ENCODE measurements around the gene BAK1. TPM values are rescaled to one million over a fixed set of nuclear protein-coding genes. Genes with fewer than 3 reads are reported as not detected.
"Not testable (repeated sequence)": the region's sequence is repeated elsewhere in the genome, so short reads cannot be mapped to it uniquely, and the experiment has no call there.

The BAK1 gene
- total RNA-seq, 1 donor from 2014 or later = 15.2 TPM

DNA sequence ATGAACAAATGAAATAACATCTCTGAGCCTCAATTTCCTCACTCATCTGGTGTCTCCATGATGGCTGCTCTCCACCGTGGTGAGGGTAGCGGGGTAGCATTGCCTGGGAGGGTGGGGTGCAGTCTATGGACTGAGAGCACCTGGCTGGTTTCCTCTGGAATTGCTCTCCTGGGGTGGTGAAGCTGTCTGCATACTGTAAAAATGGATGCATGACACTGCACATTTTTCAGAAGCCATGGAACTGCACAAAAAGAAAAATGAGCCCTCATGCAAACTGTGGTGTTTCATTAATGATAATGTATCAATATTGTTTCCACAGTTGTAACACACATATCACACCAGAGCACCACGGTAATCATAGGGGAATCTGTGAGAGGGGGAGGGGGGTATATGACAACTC is 28.9 kb upstream of the BAK1 start:
- no peak for DNase-seq (ENCODE audit: low spot score)

DNA sequence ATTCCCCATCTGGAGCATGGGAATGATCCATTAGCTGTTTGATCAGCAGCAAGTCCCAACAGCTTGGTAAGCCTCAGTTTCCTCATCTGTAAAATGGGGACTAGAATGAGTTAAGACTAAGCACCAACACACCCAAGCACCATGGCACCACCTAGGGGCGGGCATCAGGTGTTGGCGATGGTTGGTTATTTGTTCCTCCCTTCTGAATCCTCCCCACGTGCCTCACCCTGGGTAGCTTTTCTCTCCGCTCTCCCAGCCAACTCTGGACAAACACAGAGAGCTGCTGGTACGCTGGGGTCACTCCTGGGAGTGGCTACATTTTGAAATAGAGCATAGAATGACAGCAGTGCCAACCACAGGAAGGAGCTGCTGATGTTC is 27.7 kb upstream of the BAK1 start:
- no peak for DNase-seq (ENCODE audit: low spot score)

DNA sequence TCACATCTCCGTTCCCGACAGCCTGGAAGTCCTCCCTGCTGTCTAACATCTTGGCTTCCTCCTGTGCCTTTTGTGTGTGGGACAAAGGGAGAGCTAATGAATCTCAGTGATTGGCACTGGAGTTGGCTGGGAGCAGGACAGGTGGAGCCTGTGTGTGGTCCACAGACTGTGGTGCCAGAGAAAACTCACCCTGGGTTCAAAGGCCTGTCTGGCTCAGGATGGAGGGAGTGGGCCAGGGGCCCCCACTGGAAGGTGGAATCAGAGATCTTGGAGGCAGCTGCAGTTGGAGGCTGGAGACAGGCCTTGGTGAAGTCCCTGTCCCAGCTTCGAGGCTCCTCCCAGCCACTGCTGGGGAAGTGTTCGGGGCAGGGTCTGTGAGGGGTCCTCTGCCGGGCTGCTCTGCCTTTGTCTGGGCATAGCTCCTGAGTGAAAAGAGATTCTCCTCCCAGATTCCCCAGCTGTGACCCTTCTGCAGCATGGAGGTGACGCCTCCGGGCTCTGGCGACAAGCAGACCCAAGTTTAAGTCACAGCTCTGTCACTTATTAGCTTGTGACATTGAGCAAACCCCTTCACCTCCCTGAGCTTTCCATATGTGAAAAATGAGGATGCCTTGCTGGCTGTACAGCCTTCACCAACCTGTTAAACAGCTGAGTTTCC is 27.2 kb upstream of the BAK1 start:
- DNase-seq (ENCODE audit: low spot score) = no peak

DNA sequence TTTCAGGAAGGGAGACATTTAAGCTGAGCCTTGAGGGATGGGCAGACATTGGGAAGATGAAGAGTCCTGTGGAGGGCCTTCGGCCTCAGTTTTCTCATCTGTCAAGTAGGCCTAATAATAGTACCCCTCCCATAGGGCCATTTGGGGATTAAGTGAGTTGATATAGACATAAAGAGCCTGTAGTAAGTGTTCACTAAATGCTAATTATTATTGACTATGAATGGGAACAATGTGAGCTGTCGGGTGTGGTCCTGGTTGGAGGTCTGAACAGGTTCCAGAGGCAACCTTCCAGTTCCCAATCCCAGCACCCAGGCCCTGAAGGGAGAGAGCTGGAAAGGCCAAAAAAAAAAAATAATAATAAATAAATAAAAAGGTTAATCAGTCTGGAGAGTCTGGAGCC is 26.6 kb upstream of the BAK1 start:
- DNase-seq (ENCODE audit: low spot score) = no peak

DNA sequence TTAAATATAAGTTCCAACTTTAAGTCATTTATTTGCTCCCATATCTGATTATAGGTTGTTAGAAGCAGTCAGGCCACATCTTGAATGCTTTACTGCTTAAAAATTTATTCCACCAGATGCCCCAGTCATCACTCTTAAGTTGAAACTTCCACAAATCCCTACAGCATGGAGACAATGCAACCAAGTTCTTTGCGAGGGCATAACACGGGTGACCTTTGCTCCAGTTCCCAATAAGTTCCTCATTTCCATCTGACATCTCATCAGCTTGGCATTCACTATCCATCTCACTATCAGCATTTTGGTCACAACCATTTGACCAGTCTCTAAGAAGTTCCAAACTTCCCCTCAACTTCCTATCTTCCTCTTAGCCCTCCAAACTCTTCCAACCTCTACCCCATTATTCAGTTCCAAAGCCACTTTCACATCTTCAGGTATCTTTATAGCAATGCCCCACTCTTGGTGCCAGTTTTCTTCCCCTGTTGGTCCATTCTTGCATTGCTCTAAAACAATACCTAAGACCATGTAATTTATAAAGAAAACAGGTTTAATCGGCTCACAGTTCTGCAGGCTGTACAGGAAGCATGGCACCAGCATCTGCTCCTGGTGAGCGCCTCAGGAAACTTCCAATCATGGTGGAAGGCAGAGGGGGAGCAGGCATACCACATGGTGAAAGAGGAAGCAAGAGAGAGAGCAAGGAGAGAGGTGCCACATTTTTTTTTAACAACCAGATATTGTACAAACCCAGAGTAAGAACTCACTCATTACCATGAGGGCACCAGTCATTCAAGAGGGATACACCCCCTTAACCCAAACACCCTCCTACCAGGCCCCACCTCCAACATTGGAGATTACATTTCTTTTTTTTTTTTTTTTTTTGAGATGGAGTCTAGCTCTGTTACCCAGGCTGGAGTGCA is 25.1 kb upstream of the BAK1 start:
- no peak for DNase-seq (ENCODE audit: low spot score)

DNA sequence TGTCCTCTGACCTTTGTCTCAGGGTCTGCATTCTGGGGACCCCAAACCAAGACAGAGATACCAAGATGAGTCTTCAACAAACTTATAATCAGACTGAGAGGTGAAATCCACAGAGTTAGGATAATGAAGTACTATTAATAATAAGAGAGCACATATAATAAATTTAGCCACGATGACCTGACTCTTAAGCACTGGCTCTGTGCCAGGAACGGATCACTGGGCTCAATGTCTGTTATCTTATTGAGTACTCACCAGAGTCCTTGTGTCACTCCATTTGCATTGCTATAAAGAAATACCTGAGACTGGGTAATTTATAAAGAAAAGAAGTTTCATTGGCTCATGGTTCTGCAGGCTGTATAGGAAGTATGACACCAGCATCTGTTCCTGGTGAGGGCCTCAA is 22.1 kb upstream of the BAK1 start:
- DNase-seq (ENCODE audit: low spot score) = no peak

DNA sequence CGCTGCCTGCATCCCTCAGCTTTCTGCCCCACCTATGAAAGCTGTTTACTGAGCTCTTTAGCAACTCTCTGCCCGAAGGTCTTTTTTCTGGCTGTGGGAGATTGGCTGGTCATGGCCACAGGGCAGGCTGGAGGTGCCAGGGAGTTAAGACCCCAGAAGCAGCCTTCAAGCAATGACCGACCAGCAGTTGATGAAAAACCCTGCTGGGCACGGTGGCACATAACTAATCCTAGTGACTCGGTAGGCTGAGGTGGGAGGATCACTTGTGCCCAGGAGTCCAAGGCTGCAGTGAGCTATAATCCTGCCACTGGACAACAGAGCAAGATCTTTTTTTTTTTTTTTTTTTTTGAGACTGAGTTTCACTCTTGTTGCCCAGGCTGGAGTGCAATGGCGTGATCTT is 20.7 kb upstream of the BAK1 start:
- DNase-seq (ENCODE audit: low spot score) = no peak

DNA sequence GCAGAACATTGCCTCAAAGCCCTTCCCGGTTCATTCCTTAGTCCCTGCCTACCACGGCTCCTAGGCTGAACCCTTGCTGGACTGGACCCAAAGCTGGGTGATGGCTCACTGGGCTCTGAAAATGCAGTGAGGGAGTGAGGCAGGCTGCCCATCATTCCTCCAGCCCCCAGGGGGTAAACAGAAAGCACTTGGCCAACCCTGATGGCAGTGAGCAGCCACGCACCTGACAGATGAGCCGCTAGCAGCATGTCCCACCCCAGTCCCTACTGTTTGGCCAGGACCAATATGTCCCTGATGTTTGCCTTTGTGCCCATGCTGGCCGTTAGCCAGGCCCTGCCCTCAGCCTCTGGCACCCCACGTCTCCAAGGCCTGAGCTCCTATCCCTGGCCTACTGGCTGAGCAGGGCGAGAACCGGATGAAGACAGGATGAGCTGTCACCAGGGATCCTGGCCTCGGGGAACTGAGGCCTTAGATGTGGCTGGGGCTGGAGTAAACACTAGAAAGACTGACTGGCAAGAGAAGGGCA is 19.4 kb upstream of the BAK1 start:
- no peak for DNase-seq (ENCODE audit: low spot score)

DNA sequence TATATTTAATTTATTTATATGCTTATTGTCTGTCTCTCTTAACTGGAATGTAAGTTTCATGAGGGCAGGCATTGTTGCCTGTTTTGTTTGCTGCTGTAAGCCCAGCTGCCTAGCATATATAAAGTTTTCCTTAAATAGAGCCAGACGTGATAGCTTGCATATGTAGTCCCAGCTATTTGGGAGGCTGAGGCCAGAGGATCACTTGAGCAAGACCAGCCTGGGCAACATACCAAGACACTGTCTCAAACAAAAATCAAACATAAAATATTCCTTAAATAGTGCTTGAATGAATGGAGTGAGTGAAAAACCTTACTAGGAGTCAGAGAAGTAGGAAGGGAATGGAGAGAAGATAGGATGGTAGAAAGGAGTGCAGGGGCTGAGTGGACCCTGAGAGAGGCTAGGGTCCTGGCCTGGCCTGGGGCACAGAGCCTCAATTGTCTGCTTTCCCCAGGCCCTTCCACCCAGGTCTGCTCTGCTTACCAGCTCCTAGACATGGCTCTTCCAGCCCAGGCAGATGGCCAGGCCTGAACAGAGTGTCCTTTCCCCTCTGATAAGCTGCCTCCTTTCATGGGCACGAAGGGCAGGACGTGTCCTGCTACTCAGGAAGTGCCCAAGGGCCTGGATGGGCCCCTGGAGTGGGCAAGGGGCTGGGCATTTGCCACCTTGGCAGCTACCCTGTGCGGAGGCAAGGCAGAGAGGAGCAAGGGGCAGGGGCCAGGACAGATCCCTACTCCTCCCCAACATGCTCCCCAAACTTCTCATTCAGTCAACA is 17.7 kb upstream of the BAK1 start:
- DNase-seq (ENCODE audit: low spot score) = no peak

DNA sequence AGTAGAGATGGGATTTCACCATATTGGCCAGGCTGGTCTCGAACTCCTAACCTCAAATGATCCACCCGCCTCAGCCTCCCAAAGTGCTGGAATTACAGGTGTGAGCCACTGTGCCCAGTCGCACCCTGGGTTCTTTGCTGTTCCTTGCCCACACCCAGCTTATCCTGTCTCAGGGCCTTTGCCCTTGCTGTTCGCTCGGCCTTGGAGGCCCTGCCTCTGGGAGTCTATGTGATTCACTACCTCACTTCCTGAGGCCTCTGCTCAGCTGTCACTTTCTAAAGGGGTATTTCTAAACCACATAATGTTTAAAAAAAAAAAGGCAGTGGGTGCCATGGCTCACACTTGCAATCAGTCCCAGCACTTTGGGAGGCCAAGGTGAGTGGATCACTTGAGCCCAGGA is 16.8 kb upstream of the BAK1 start:
- not testable (repeated sequence) for DNase-seq (ENCODE audit: low spot score)

DNA sequence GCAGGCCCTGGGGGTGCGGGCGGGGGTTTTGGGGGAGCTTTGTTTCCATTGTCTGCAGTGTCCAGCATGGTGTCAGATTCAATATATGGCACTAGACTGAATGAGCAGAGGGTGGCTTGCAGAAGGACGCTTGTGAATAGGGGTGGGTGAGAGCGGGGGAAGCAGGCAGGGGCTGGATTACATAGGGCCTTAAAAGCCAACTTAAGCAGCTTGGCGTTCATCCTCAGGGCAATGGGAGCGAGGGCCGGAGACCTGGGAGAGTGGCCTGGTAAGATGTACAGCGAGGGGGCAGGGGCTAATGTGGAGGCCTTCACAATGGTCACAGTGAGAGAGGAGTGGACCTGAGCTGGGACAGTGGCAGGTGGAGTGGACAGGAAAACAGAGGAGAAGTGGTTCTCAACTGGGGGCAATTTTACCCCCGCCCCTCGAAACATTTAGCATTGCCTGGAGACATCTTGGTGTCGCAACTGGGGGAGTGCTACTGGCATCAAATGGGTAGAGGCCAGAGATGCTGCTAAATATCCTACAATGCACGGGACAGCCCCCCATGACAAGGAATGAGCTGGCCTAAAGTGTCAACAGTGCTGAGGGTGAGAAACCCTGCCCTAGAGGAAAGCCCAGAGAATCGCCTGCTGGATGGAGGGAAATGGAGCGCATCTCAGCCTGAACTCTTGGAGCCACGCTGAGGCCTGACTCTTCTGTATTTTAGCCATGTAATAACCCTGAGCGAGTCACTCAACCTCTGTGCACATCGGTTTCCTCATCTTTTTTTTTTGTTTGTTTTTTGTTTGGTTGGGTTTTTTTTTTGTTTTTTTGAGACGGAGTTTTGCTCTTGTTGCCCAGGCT is 15.1 kb upstream of the BAK1 start:
- no peak for DNase-seq (ENCODE audit: low spot score)

DNA sequence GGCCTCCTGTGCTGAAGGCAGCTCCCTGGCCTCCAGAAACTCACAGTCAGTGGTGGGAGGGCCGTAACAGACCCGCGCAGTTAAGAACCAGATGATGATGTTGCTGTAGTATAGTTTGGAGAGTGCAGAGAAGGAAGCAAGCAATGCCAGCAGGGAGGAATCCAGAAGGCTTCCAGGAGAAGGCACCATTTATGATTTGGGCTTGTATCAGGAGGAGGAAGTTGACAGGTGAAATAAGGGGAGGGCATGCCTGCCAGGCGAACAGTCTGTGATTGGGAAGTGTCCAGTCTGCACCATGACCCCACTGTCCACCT is 13.3 kb upstream of the BAK1 start:
- DNase-seq (ENCODE audit: low spot score) = no peak

DNA sequence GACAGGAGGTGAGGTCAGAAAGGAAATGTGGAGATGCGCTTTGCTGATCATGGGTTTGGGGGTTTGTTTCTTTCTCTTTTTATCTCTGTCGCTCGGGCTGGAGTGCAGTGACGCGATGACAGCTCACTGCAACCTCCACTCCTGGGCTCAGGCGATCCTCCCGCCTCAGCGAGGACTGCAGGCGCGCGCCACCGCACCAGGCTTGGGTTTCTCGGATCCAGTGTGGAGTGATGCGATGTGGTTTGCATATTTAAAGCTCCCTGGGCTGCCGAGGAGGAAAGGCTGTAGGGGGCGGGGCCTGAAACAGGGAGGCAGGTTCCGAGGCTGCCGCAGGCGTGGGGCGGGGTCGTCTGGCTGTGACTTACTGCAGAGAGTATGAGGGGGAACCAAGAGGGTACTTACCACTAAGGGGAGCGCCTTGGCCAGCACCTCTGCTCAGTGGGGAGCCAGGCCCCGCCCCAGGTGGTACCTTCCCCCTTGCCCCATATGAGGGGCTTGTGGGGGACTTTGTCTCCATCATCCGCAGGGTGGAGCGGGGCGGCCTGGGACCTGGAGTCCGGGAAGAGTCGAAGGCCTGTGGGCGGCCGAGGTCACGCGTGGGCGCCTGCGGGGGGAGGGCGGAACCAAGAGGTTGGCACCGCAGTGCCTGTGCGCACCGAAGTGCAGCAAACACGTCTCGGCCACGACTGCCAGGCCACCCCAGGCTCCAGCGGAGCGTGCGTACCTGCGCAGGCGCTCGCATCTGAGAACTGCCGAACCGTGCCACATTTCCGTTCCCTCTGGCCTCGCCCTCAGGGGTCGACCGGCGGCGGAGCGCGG is 12.7 kb upstream of the BAK1 start:
- no peak for DNase-seq (ENCODE audit: low spot score)

DNA sequence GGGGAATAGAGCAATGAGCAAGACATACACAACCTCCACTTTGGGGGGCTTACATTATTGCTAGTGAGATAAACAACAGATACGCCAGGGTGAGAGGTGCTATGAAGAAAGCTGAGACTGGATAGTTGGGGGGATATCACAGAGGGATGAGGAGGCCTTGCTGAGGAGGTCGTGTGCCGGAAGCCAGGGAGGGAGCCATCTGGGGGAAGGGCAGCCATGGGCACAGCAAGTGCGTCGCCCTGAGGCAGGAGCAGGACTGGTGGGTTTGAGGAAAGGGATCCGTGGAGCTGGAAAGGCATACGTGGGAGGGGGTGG is 12.2 kb upstream of the BAK1 start:
- DNase-seq (ENCODE audit: low spot score) = no peak

DNA sequence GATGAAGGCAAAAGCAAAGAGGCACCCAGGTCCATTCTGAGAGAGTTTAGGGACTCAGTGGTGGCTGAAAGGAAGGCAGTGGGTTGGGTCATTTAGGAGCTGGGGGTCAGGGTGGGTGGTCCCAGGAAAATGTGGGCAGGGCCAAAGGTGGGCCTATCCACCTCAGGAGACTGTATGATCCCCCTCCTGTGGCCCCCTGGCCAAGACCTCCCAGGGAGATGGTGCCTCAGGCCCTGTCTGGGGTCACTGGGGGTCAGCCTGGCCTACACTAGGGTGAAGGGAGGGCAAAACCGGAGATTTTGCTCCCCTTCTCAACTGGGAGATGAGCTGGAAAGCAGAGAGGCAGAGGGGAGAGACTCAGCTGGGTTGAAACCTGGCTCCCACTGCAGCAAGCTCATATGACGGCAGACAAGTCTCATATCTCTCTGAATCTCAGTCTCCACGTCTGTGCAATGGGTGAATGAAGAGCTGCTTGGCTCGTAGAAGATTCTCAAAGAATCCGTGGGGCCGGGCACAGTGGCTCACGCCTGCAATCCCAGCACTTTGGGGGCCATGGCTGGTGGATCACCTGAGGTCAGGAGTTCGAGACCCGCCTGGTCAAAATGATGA is 11.5 kb upstream of the BAK1 start:
- DNase-seq (ENCODE audit: low spot score) = no peak

DNA sequence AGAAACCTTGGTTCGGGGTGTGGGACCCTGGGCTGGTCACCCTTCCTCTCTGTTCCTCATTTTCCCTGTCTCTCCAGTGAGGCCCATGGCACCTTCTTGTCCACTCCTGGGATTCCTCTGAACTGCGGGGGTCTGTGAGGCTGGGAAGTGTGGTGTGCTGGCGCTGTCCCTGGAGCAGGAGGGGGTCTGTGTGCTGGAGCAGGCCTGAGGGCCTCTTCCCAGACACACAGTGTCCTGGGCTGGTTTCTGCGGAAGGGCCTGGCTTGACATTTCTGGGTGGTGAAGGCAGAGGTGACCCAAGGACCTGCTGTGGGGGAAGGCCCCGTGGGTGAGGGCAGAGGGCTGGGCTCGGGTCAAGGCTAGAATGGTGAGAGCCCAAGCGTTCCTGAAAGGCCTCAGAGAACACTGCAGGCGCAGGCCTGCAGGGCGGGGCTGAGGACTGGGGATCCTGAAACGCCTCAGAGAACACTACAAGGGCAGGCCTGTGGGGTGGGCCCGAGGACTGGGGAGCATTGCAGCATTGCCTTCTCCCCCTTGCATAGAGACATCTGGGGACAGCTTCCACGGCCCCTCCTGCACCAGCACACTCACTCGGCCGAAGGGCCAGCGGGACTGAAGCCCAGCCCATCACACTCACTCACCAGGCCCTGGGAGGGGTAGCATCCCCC is 10.6 kb upstream of the BAK1 start:
- DNase-seq (ENCODE audit: low spot score) = no peak

DNA sequence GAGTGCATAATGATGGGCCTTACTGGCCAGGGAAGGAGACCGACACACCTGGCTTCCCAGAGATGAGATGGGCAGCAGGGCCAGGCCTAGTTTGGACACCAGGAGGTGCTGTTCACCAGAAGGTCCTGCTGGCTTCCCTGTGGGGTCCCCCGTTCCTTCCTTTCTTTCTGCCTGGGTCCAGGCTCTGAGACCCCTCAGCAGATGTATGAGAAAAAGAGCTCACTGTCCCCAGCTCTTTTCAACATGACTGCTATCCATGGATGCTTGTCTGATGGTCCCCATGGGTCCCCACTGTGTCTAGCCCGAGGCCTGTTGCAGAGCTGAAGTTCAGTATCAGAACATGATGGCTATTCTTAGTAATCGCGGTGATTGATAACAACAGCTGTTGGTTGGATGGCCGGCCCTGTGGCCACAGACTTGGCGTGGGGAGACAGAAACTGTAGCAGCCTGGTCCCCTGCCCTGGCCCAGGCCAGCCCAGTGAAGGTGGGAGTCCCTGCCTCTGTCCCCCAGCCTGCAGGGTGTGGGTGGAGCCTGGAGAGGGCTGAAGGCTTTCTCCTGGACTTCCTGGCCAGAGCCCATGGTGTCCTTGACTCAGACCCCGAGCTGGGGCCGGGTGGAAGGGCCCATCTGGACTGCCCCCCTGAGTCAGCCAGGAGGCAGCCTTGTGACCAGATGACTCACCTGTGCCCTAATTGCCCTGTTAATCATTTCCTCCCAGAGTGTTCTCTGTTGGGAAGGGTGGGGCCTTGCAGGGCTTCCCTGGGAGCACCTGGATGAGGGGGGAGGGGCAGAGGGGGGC is 9.9 kb upstream of the BAK1 start:
- DNase-seq (ENCODE audit: low spot score) = no peak

DNA sequence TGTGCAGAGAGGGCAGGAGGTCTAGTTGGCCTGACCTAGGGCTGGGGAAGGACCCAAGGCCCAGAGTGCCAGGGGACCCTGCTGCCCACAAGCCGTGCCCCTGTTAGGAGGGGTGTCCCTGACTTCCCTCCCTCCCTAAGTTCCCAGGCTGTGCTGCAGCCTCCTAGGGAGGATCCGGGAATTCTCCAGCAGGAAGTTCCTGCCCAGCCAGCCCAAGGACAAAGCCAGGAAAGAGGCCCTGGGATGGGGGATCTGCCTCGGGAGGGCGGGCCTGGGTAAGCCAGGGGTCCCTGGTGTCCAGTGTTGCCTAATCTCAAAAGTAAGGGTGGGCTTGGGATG is 9.3 kb upstream of the BAK1 start:
- DNase-seq (ENCODE audit: low spot score) = no peak

DNA sequence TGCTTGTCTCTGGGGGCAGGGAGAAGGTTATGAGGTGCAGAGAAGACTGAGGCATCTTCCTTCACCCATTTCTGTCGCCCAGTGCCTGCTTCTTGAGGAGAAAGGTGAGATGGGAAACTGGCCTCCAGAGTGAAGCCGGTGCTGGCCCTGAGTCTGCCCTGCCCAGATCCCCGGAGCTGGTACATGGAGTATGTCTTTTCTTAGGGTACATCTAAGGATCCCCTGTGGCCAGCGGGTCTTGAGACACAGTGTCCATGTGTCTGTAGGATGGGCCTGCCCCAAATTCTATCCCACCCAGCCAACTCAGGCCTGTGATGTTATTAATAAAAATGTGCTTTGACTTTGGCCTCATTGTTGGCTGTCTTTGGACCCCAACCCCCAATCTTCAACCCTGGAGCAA is 8.8 kb upstream of the BAK1 start:
- no peak for DNase-seq (ENCODE audit: low spot score)
